ENCODE results near the gene TBL3. TPM values are rescaled to one million over a fixed set of nuclear protein-coding genes. Genes with fewer than 3 reads are reported as not detected.
A peak's percentile ranks its signal among the peaks of the same experiment; 100 is the strongest.

TBL3 gene
- total and polyA plus RNA-seq, 9 of the 15 experiments (the other 6 are each of a cell fraction or from before 2014, with no cell fraction given) = 0.97 to 117 (median 24.5) TPM

GRCh38 chr16:1991948-1992703 is 20.3 kb downstream of the TBL3 start (continued):
- TF ChIP-seq, protein P1, sequence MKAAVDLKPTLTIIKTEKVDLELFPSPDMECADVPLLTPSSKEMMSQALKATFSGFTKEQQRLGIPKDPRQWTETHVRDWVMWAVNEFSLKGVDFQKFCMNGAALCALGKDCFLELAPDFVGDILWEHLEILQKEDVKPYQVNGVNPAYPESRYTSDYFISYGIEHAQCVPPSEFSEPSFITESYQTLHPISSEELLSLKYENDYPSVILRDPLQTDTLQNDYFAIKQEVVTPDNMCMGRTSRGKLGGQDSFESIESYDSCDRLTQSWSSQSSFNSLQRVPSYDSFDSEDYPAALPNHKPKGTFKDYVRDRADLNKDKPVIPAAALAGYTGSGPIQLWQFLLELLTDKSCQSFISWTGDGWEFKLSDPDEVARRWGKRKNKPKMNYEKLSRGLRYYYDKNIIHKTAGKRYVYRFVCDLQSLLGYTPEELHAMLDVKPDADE (conservative IDR thresholded peaks at IDR 0.05; ENCODE audit: control insufficient read depth, low read depth, low read length) = peak; percentile 28; the same call in 1 of the 2 replicates
- TF ChIP-seq ZNF695 (CRISPR knock-in tag; IDR thresholded peaks at IDR 0.05) (no peak), RFX5 (IDR thresholded peaks at IDR 0.05; ENCODE audit: low read depth, low read length) (no peak), ZZZ3 (IDR thresholded peaks at IDR 0.05) (no peak), CHD1 (IDR thresholded peaks at IDR 0.05; ENCODE audit: low read length) (peak; percentile 63), POLR2B (IDR thresholded peaks at IDR 0.05; ENCODE audit: low read depth, partially characterized antibody) (peak; percentile 40), ZNF589 (CRISPR knock-in tag; IDR thresholded peaks at IDR 0.05; ENCODE audit: low read depth) (0 out of 2 replicates have a peak, but pooled peaks have one; percentile 42), KLF13 (tag; IDR thresholded peaks at IDR 0.05; ENCODE audit: borderline replicate concordance, low read depth) (peak; percentile 55; the same call in 1 of the 2 replicates), GABPB1 (CRISPR knock-in tag; IDR thresholded peaks at IDR 0.05) (peak; percentile 74), CREB1 (IDR thresholded peaks at IDR 0.05) (no peak; the same call in 1 of the 2 replicates), CREB1 (CRISPR knock-in tag; IDR thresholded peaks at IDR 0.05) (peak; percentile 35), CTCFL (IDR thresholded peaks at IDR 0.05; ENCODE audit: borderline replicate concordance, insufficient read depth, low read depth, low read length, poor library complexity, severe bottlenecking) (no peak), GATAD2A (IDR thresholded peaks at IDR 0.05) (0 out of 2 replicates have a peak, but pooled peaks have one; percentile 30), LCOR (CRISPR knock-in tag; IDR thresholded peaks at IDR 0.05) (0 out of 2 replicates have a peak, but pooled peaks have one; percentile 48), ARID2 (IDR thresholded peaks at IDR 0.05) (no peak), STAT6 (CRISPR knock-in tag; IDR thresholded peaks at IDR 0.05) (no peak)
- TF ChIP-seq, protein P2, sequence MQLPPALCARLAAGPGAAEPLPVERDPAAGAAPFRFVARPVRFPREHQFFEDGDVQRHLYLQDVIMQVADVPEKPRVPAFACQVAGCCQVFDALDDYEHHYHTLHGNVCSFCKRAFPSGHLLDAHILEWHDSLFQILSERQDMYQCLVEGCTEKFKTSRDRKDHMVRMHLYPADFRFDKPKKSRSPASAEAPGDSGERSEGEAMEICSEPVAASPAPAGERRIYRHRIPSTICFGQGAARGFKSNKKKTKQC (CRISPR knock-in tag; IDR thresholded peaks at IDR 0.05) = peak; percentile 82
- TF ChIP-seq, protein P3, sequence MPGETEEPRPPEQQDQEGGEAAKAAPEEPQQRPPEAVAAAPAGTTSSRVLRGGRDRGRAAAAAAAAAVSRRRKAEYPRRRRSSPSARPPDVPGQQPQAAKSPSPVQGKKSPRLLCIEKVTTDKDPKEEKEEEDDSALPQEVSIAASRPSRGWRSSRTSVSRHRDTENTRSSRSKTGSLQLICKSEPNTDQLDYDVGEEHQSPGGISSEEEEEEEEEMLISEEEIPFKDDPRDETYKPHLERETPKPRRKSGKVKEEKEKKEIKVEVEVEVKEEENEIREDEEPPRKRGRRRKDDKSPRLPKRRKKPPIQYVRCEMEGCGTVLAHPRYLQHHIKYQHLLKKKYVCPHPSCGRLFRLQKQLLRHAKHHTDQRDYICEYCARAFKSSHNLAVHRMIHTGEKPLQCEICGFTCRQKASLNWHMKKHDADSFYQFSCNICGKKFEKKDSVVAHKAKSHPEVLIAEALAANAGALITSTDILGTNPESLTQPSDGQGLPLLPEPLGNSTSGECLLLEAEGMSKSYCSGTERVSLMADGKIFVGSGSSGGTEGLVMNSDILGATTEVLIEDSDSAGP (CRISPR knock-in tag; IDR thresholded peaks at IDR 0.05) = peak; percentile 55; the same call in 1 of the 2 replicates
